ENCODE measurements around the gene PAPSS2. TPM values are rescaled to one million over a fixed set of nuclear protein-coding genes. Genes with fewer than 3 reads are reported as not detected.

PAPSS2 gene
- total and polyA plus RNA-seq, 11 donors, result 1.9 to 32.6 (median 5.8) TPM

DNA sequence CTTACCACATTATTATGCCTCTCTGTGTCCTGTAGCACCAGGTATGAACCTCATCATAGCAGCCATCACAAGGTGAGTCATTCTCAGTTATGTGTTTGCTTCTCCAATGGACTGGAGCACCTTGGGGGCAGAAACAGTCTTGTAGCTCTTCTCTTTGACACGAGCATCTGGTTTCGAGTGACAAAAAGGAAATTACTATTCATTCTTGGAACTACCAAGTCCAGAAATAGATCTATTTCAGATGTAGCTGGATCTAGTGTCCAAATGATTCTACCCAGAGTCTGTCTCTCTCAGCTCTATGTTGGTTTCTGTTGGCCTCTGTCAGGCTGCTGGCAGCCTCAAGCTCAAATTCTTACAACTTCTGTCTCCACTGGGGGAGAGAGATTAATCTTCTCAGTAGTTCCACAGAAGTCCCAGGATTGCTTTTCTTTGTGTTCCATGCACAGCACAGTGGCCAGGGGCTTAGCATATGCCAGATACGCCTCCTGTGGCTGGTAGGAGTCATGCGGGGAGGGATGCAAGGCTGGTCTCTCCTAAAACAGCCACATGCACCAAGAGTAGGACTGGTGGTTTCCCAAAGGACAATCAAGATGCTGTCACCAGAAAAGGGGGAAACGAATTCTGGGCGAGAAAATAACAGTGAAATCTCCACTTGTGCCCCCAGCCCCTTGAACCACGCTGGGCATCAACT, 37.2 kb upstream of the PAPSS2 start:
- Histone ChIP-seq H3K4me3 (no peak overlapping the region), H3K36me3 (no peaks in the 10 kb centered on the region), H3K27ac (no peak overlapping the region), H3K4me1 (no peaks in the 10 kb centered on the region), H3K27me3 (peaks cover 0 to 16% (median 0%) of the 10 kb centered on the region in 9 donors), H3K9me3 (no peaks in the 10 kb centered on the region)
- ATAC-seq (no peak), DNase-seq (no peak)
- 77 to 88% (median 81%) methylated on average over 7 of the region's 7 CpGs for WGBS, 4 donors
- intact Hi-C loops (cut with DNase I), result no loop called here
- TF ChIP-seq, protein P1, sequence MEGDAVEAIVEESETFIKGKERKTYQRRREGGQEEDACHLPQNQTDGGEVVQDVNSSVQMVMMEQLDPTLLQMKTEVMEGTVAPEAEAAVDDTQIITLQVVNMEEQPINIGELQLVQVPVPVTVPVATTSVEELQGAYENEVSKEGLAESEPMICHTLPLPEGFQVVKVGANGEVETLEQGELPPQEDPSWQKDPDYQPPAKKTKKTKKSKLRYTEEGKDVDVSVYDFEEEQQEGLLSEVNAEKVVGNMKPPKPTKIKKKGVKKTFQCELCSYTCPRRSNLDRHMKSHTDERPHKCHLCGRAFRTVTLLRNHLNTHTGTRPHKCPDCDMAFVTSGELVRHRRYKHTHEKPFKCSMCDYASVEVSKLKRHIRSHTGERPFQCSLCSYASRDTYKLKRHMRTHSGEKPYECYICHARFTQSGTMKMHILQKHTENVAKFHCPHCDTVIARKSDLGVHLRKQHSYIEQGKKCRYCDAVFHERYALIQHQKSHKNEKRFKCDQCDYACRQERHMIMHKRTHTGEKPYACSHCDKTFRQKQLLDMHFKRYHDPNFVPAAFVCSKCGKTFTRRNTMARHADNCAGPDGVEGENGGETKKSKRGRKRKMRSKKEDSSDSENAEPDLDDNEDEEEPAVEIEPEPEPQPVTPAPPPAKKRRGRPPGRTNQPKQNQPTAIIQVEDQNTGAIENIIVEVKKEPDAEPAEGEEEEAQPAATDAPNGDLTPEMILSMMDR (IDR thresholded peaks at IDR 0.05), result no peak
- no peak for TF ChIP-seq POLR2A (IDR thresholded peaks at IDR 0.05)

- 86 to 98% (median 95%) methylated on average over 1 of the region's 1 CpG for WGBS, 4 donors
- Histone ChIP-seq H3K36me3 (no peaks in the 10 kb centered on the region), H3K4me1 (no peaks in the 10 kb centered on the region), H3K4me3 (no peak overlapping the region), H3K9me3 (no peaks in the 10 kb centered on the region), H3K27me3 (peaks cover 0 to 16% (median 0%) of the 10 kb centered on the region in 9 donors), H3K27ac (no peak overlapping the region)
- intact Hi-C loops (cut with DNase I), result no loop called here
- DNase-seq (no peak), ATAC-seq (no peak)
- TF ChIP-seq POLR2A (IDR thresholded peaks at IDR 0.05), result no peak
- TF ChIP-seq, protein P1 (IDR thresholded peaks at IDR 0.05), result no peak
Measured at GRCh38 chr10:87623191-87623590, 36.5 kb upstream of the PAPSS2 start.

DNA sequence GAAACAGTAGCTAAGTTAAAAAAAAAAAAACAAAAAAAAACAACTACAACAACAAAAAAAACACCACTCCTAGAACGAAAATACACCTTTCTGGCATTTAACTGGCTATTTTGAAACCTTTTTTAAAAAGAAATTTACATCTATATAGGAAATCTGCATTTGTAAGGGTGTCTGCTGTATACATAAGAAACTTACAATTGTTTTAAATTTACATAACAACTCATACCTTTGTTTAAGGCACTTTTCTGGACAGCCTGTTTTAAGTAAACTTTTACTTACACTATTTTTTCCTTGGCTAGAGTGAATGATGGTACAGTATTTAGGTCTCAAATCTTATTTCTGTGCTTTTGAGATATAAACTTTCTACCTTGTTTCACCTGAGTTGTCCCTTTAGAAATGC, 34.0 kb upstream of the PAPSS2 start:
- H3K36me3 ChIP-seq, result no peaks in the 10 kb centered on the region
- WGBS, 4 donors, result 55 to 80% (median 64%) methylated on average over 1 of the region's 1 CpG
- intact Hi-C loops (cut with DNase I), result no loop called here

GRCh38 chr10:87626422-87626892, 33.2 kb upstream of the PAPSS2 start:
- no peaks in the 10 kb centered on the region for H3K36me3 ChIP-seq
- WGBS, 4 donors, result 88 to 98% (median 97%) methylated on average over 1 of the region's 1 CpG
- peaks cover 0 to 15% (median 0%) of the 10 kb centered on the region in 9 donors for H3K27me3 ChIP-seq
- H3K27ac ChIP-seq, result no peak overlapping the region
- H3K4me1 ChIP-seq, result no peaks in the 10 kb centered on the region
- DNase-seq (no peak), ATAC-seq (no peak)
- intact Hi-C loops (cut with DNase I), result no loop called here
- no peak overlapping the region for H3K4me3 ChIP-seq
- H3K9me3 ChIP-seq, result no peaks in the 10 kb centered on the region
- TF ChIP-seq POLR2A (IDR thresholded peaks at IDR 0.05), result no peak
- TF ChIP-seq, protein P1 (IDR thresholded peaks at IDR 0.05), result no peak

More for the DNA sequence above, 34.0 kb upstream of the PAPSS2 start:
- H3K9me3 ChIP-seq, result no peaks in the 10 kb centered on the region
- DNase-seq (no peak), ATAC-seq (no peak)
- H3K4me1 ChIP-seq, result no peaks in the 10 kb centered on the region
- H3K4me3 ChIP-seq, result no peak overlapping the region
- peaks cover 0 to 16% (median 0%) of the 10 kb centered on the region in 9 donors for H3K27me3 ChIP-seq
- H3K27ac ChIP-seq, result no peak overlapping the region
- no peak for TF ChIP-seq POLR2A (IDR thresholded peaks at IDR 0.05)
- TF ChIP-seq, protein P1 (IDR thresholded peaks at IDR 0.05), result no peak
